GM18508 (cell line): ENCODE data around the gene ACTN4.

Experiments
- ATAC-seq: cut with Tn5 transposase; IDR thresholded peaks from one replicate; pipeline ENCODE4 v1.9.1; 2021; ENCODE audit warnings: moderate number of reproducible peaks; ENCODE audit not compliant: insufficient read depth, unreplicated experiment

The ACTN4 gene

DNA sequence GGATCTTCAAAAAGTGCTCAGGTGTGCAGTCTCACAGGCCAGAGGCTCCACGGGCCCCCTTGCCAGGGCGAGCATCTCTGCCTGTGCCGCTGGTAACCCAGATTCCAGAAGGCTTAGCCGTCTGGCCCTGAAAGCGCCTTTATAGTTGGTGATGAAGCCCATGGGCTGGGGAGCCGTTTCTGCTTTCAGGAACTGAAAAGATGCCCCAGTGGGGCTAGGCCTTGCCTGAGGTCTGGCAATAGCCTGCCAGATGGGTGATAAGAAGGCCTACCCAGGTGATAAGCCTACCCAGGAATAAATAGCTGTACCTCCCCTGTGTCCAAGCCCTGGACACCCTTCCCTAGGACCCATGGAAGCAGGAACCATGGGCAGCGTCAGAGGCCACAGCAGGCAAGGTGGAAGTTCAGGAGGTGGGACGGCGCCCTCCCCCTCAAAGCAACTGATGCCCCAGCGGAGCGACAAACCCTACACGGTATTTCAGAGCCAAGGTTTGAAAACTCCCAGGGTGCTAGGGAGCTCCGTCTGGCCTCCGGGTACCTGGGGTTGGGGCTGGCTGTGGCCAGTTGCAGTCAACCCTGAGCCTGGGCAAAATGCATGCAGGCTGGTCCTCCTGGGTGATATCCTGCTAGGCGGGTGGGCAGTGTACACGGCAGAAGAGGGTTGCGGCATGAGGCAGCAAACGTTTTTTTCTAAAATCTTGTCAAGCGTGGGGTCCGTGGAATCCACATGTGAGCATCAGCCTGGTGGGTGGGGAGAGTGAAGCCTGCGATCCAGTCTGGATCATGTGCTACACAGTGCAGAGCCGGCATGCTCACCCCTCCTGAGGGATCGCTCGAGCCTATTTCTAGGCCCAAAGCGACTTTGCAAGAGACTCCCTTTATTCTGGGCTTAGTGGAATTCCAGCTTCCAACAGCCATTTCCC is 45.3 kb downstream of the ACTN4 start:
- no peak for ATAC-seq

DNA sequence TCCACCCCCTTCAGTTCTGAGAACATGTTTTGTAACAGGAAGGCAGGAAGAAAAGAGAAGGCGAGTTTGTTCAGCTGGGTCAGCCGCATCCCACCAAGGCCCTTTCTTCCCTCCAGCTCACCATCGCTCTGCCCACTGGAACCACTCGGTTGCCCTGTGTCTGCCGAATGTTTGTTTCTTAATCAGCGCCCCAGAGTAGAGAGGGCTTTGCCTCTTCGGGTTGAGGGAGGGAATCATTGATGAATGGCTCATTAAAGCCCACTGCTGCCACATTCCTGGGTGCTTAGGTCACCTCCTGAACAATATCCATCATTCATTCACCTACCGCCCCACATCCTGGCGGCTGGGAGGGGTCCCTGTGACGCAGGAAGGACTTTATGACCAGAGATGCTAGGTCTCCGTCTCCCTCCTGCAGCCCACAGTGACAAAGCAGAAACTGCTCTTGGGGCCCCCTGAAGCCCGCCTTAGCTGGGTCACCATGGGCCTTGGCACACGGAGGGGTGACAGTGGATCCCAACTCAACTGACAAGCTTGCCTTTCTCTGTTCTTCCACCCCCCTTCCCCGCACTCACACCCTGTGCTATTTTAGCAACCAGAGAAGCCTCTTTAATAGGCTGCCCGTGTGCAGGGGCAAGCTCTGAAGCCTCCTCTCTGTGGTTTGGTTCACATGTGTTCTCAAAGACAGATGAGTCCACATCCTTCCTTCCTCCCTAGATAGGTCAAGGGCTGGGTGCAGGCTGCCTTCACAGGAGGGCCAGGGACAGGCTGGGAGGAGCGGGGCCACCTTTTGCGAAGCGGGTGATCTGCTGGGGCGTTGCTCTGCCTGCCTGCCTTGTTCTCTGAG is 46.2 kb downstream of the ACTN4 start:
- ATAC-seq: no peak

DNA sequence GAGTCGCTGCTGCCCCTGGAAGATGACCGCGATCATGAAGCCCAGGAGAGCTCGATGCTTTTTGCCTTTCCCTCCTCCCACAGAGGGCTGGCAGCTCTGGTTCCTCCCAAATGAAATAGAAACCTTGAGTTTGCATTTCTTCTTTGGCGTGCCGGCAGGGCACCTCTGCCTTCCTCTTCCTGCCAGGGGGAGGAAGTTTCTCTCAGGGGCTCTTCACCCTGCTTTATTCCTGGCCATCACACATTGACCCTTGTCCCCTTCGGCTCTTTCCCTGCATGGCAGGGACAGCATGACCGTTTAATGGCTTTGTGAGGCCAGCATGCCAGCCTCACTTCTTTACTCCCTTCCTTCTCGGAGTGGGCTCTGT is 47.9 kb downstream of the ACTN4 start:
- no peak for ATAC-seq

DNA sequence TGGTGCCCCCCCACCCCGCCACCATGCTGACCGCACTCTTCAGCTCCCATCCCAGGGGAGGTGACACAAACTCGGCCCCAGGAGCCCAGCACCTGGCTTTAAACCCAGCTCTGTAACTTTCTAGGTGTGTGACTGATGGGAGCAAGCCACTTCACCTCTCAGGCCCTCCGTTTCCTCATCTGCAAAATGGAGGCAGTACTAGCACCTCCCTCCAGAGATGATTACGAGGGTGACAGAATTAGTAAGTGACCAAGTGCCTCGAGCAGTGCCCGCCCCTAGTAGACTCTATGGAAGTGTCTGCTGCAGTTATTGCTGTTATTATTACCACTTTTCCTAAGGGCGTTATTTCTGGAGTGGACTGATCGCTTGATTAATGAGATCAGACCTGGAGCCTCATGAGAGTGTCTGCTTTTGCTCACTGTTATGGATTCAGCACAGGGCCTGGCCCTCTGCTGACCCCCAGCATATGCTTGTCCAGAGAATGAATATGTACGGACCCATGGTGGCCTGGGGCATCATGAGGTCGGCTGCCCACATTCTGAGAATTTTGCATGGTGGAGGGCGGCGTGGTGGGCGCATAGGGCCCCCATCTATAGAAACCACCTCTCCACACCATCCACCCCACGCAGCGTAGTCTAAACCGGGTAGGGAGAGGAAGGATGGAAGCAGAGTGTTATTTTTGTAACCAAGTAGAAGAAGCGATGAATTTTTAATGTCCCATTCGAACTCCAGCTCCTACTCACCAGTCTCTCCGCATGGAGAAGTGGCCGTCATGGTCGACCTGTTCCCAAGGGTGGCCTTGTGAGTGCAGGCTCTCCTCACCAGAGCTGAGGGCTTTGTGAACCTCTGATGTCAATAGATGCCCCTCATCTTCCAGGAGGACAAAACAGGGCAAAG is 48.6 kb downstream of the ACTN4 start:
- ATAC-seq: no peak

DNA sequence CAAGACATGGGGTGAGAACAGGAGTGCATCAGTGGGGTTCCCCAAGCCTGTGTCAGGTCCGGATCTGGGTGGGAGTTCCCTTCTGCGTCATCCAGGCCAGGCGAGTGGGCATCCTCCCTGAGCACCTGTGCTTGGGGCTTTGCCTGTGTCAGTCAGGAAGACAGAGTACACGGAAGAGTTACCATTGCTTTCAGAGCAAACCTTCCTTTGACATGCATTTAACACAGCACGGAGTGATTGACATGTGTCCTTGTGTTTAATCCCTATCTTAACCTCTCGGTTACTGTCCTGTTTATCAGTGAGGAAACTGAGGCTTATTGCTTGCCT is 49.2 kb downstream of the ACTN4 start:
- ATAC-seq: no peak

DNA sequence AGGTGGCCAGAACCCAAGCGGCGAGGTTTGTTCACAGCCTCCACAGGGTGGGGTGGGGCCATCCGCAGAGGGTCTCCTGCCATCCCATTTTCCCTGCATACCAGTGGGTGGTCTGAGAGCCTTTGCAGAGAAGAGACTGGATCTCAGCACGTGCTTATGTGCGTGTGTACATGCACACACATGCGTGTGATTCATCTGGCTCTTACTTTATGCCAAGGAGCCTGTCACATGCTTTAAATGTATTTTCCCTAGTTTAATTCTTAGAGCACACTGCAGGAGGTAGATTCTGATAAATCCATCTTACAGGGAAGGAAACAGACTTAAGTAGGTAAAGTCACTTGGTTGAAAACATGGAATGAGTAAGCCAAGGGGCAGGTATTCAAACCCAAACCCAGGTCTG is 49.7 kb downstream of the ACTN4 start:
- no peak for ATAC-seq

DNA sequence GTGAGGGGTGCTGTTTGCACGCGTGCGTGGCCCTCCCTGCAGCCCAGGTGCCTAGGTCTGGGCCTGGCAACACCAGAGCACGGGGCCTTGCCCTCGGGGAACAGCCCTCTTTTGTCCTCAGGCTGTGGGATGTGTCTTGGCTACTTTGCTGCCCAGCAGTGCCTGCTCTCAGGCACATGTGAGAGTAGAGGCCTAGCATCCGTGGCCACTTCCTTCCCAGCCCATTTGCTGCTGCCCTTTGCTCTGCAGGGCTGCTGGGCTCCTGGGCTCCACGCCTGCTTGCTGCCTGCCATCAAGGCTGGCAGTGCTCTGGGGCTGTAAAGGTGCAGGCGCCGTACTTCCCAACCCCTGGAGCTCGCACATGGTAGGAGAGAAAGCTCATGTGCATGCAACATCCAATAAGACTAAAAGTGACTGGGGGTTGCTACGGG is 50.2 kb downstream of the ACTN4 start:
- no peak for ATAC-seq

DNA sequence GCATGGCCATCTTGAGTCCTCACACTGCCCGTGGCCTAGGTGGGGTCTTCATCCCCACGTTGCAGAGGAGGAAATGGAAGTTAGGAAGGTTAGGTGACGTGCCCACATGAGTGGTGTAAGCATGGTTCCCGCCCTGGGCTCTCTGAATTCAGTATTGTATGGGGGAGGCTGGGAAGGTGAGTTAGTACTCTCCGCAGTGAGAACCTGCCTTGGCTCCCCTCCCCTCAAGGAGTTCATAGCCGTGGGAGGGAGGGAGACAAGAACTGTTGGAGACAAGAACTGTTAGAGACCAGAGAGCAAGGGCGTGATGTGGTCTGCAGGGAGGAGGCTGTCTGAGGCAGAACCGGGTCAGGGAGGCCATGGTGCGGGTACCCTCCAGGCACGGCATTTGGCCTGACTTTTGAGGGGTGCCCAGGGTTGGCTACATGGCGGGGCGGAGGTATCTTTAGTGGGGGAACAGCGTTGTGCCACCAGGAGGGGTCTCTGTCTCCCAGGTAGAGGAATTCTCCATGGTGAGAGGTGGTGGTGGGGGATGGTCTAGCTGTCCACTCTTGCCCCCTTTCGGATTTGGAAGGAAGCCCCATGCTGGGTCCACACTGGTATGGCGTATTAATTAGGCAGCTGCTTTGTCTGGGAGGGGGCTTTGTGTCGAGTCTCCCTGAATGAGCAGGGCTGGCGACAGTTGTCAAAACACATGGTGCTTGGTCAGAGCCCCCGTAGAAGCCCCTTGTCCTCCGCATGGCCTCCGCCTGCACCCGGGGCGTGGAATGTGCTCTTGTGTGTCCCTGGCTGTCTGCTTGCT is 51.0 kb downstream of the ACTN4 start:
- ATAC-seq: no peak

DNA sequence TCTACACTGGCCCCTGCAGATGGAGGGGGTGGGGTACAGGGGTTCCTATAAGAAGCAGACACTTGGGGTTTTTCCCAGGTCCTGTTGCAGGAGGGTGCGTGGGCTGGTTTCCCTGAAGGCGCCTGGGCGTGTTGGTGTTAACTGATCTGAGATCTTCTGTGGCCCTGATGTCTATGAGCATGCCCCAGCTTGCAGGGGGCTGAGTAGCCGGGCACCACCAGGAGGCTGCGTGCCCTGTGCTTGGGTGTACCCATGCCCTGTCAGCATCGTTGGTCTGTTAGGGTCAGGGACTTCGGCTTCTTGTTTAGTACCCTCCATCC is 51.5 kb downstream of the ACTN4 start:
- ATAC-seq: no peak

DNA sequence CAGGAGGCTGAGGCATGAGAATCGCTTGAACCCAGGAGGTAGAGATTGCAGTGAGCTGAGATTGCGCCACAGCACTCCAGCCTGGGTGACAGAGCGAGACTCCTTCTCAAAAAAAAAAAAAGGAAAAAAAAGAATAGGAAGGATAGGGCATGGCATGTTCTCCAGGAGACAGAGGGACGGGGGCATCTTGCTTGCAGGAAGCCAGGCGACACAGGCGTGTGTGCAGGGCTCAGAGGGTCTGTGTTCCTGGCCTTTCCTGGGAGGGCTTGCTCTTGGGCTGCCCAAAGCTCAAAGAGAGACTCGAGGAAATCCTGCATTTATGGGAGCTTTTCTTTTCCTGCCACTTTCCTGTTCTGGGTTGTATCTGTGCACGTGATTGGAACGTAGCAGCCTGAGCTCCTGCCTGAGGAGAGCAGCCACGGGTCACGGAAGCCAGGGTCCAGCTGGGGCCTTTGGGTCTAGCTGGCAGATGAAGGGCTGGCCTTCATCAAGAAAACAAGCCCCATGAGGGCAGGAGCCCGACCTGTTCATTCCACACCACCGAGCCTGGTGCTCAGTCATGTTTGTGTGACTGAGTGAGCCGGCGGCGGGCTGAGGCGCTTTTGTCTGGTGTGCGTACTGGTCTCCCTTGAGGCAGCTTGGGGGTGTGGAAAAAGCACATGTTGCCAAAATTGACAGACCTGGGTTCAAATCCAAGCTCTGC is 52.3 kb downstream of the ACTN4 start:
- no peak for ATAC-seq

DNA sequence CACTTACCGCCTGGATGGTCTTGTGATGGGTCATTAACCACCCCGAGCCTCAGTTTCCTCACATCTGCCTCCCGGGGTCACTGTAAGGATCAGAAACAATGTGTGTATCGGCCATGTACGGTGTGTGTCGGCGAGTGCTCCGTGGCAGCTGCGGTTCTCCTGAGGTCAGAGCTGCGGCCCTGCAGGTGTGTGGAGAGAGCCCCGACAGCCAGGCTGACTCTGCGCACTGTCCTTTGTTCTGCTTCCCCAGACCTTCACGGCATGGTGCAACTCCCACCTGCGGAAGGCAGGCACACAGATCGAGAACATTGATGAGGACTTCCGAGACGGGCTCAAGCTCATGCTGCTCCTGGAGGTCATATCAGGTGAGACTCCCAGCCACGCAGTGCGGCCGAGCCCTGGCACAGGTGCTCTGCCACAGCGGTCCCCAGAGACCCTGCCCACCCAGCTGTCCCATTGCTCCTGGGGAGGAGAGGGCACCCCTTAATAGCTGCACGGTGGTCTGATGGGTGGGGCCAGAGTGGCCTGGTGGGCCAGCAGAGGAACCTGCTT is 53.0 kb downstream of the ACTN4 start:
- no peak for ATAC-seq

DNA sequence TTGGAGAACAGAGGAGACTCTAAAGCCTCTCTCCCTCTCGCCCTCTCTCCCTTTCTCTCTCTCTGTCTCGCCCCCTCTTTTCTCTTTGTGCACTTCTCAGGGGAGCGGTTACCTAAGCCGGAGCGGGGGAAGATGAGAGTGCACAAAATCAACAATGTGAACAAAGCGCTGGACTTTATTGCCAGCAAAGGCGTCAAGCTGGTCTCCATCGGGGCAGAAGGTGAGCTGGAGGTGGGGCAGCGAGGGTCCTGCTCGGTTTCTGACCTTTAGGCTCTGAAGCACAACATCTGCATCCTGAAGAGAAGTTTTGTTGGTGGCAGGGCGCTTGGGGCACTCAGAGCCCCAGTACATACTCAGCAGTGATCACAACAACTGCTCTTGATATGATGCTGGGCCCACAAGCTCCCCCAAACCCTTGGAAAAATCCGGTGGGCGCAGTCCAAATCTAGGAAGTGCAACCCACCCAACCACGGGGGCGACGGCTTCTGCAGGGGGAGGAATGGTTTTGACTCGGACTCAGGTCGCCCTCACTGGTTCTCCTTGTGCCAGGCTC is 53.5 kb downstream of the ACTN4 start:
- no peak for ATAC-seq

DNA sequence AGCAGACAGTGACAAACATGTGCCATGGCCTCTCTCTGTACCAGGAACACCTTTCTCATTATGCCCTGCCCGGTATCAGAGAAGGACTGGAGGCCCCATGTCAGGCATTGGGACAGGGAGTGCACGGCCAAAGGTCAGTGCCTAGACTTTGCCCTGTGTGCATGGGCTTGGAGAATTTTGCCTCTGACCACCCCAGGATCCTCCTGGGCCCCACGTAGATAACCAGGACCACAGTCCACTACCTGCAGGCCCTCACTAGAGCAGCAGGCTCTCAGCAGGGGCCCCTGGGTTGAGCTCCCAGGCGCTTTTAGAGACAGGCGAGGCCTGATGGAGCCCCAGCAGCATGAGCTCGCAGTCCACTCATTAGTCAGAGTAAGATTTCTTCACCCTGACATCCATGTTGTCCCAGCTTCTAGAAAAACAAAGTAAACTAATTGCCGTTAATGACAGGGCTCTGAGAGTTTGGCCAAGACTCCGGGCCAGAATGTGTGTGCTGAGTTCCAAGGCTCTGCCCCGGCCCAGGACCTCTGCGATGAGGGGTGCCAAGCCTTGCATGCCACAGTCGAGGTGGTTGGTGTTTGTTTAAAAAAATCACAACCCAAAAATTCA is 54.1 kb downstream of the ACTN4 start:
- ATAC-seq: no peak

DNA sequence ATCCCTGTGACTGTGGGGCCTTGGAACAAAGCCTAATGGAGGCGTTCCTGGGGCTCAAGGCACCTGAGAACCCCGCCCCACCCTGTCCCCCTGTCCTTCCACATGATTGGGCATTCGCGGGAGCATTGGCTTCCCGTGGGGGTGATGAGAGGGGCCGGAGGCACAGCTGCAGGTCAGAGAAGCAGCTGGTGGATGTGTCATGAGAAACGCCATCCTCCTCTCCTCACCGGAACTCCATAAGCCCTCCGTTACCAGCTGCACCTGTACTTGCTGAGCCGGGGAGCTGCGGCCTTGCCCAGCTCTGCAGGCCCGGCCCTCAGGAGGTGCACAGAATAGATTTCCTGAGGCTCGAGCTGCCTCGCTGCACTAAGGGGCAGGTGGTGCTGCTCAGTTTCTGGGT is 54.8 kb downstream of the ACTN4 start:
- no peak for ATAC-seq

DNA sequence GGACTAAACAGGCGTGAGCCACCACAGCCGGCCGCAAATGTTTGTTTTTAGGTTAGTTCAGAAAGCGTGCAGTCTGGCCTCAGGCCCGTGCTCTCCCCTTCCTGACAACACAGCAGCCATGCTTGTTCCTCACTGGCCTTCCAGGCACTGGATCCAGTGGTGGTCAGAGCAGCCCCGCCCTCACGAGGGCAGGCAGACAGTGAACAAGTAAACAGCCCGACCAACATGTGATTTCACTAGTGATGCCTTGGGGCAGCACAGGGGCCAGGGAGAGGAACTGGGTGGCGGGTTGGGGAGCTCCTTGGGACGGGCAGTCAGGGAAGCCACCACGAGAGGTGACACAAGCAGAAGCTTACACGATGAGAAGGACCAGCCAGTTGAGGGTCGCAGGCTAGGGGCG is 56.1 kb downstream of the ACTN4 start:
- ATAC-seq: no peak

DNA sequence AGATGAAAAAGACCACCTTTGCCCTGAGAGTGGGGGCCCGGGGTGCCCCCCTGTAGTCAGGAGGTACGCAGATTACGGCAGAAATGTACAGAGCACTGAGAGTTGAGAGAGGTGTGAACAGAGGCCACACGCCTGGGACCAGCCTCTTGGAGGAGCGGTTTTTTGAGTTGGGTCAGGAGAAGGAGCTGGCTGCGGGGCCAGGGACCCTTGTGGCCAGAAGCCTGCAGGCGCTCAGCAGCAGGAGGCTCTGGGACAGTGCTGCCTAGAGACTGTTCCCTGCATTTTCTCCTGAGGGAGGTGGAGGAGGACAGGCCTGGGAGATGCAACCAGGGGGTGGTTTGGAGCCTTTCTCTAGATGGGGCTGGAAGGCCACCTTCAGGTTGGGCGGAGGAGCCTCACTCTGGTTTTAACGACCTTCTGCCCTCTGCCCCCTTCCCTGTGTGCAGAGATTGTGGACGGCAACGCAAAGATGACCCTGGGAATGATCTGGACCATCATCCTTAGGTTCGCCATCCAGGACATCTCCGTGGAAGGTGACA is 57.1 kb downstream of the ACTN4 start:
- no peak for ATAC-seq

DNA sequence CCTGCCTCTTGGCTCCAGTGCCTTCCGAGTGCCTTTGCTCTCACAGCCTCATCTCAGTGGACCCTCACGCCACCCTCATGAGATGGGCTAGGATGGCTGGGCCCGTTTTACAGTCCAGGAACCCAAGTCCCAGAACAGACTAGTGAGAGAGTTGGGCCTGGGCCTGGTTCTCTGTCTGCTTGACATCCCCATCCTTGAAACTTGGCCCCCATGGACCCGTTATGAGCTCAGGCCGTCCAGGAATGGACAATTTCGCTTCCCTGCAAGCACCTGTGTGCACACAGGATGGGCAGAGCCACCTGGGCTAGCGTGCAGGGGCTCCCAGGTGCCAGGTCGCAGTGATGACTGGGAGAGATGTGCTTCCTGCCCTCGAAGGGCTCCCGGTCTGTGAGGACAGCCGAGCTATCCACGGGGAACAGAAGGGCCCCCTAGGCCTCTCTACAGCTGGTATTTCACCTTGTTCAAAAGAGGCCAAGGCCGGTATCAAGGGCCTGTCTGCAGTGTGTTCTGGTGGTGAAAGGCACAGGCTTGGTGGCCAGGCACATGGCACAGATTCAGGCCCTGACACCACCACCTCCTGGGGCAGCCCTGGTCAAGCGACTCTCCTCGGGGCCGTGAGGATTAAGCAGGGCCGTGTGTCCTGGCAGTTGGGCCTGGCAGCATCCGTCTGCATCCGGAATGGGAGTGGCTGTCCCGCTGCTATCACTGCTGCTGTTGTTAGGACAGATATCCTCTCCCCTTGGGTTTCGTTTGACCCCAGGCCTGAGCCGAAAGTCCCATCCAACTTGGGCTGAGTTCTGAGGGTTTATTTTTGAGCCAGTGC is 58.0 kb downstream of the ACTN4 start:
- no peak for ATAC-seq
